ENCODE results near the gene SLC28A3.

DNA sequence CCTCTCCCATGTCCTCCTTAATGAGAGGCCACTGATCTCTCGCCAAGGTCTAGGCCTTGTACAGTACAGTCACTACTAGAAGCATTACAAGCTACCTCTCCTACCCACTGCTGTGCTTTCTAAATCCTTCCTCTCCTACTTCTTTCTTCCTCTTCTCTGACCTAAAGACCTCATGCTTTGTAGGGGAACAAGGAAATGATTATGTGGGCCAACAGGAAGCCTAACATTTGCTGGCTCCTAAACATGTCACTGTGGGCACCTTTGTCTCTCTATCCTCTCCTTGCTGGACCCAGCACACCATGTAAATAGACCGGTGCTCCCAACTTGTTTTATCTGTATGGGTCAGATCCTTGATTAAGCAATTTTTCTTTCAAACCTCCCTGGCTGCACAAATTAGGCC, 16.7 kb downstream of the SLC28A3 start:
- TF ChIP-seq, protein P1, sequence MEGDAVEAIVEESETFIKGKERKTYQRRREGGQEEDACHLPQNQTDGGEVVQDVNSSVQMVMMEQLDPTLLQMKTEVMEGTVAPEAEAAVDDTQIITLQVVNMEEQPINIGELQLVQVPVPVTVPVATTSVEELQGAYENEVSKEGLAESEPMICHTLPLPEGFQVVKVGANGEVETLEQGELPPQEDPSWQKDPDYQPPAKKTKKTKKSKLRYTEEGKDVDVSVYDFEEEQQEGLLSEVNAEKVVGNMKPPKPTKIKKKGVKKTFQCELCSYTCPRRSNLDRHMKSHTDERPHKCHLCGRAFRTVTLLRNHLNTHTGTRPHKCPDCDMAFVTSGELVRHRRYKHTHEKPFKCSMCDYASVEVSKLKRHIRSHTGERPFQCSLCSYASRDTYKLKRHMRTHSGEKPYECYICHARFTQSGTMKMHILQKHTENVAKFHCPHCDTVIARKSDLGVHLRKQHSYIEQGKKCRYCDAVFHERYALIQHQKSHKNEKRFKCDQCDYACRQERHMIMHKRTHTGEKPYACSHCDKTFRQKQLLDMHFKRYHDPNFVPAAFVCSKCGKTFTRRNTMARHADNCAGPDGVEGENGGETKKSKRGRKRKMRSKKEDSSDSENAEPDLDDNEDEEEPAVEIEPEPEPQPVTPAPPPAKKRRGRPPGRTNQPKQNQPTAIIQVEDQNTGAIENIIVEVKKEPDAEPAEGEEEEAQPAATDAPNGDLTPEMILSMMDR (conservative IDR thresholded peaks at IDR 0.05), result no peak
- TF ChIP-seq EZH2 (IDR thresholded peaks at IDR 0.05; ENCODE audit: low read depth), result no peak
